Vagina (tissue), 2 donors: ENCODE data around the gene ECT2L. TPM values are rescaled to one million over a fixed set of nuclear protein-coding genes. Genes with fewer than 3 reads are reported as not detected.

ENCODE experiments used
- DNase-seq, 2 donors: peaks; one replicate each; pipeline ENCODE4 v3.0.0-alpha.2; 2017; ENCODE audit errors: extremely low spot score in 2 of 2
- H3K27ac ChIP-seq: fragments of 200-600 bp; sonication (generic); one replicate; pipeline ENCODE4 v1.5.1; 2019
- H3K27me3 ChIP-seq: fragments of 200-600 bp; sonication (generic); one replicate; pipeline ENCODE4 v1.5.1; 2019
- H3K36me3 ChIP-seq, 2 donors: fragments of 200-600 bp; sonication (generic); one replicate each; pipeline ENCODE4 v1.5.1; 2017 to 2019
- H3K4me1 ChIP-seq: fragments of 200-600 bp; sonication (generic); one replicate; pipeline ENCODE4 v1.5.1; 2019
- H3K4me3 ChIP-seq, 2 donors: fragments of 200-600 bp; sonication (generic); 1 replicate in 1 of 2; 2 replicates in 1 of 2; pipeline ENCODE4 v1.5.1; 2016 to 2019
- H3K9me3 ChIP-seq: fragments of 200-600 bp; sonication (generic); one replicate; pipeline ENCODE4 v1.5.1; 2019
- CTCF ChIP-seq, 3 experiments: fragments of 450-650 bp in 2 of 3; fragments of 200-600 bp in 1 of 3; sonication (generic) in 1 of 3; IDR thresholded peaks; one replicate each; pipeline ENCODE4 v1.5.1; 2017 to 2019; ENCODE audit warnings: antibody characterized with exemption in 3 of 3, mild to moderate bottlenecking in 2 of 3, moderate library complexity in 2 of 3
- POLR2A ChIP-seq, 2 donors: fragments of 450-650 bp; IDR thresholded peaks; one replicate each; pipeline ENCODE4 v1.6.1; 2017; ENCODE audit warnings: antibody characterized with exemption in 2 of 2, mild to moderate bottlenecking in 2 of 2, moderate library complexity in 2 of 2
- POLR2AphosphoS5 ChIP-seq, 2 donors: sonication (generic); formaldehyde crosslinking; IDR thresholded peaks; one replicate each; pipeline ENCODE4 v1.9.0; 2017; ENCODE audit warnings: antibody characterized with exemption in 2 of 2, mild to moderate bottlenecking in 2 of 2, low read depth in 1 of 2; ENCODE audit not compliant: insufficient read depth in 1 of 2
- intact Hi-C: fragments of 100-400 bp; cut with DNase I; formaldehyde crosslinking; loops from one replicate; pipeline ENCODE4 v1.15.1; 2023
- total RNA-seq: library from RNA; depleted of rRNA; stranded (reverse); fragments of >200 nt; gene quantifications from one replicate; pipeline ENCODE4 v1.2.3, GENCODE V29; 2016

Gene ECT2L
- total RNA-seq, 1 donor from 2014 or later, result not detected

DNA sequence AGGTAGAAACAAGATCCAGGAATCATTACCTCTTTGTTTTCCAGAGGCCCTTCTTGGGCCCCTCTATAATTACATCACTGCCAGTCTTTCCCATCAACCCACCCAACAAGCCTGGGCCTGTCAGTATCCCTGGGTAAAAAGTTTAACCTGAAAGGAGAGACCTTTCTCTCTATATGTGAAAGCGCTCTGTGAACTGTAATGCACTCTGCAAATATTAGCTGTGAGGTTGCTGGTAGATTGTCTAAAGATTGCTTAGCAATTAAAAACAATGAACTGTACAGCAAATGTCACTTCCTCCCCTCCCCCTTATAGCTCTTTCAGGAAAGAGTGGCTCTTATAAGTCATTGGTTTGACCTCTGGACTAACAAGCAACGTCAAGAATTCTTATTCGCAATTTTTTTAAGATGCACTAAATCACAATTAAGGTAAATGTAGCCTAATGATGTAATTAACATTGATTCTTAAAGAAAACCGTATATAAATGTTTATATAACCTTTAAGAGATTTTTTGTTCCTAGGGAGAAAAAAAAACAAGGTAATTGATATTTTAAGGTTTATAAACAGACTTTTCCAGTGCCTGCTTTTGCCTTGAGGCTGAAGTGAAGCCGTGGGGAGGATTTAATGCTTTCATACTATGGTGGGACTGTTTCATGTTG is 18.4 kb downstream of the ECT2L start:
- TF ChIP-seq POLR2AphosphoS5 (IDR thresholded peaks at IDR 0.05; ENCODE audit: insufficient read depth in 1 of 2, low read depth in 1 of 2) (no peak), POLR2A (IDR thresholded peaks at IDR 0.05) (no peak), CTCF (IDR thresholded peaks at IDR 0.05) (no peak)
- Histone ChIP-seq H3K27me3 (no peaks in the 10 kb centered on the region), H3K9me3 (no peaks in the 10 kb centered on the region), H3K4me3 (no peak overlapping the region), H3K27ac (no peak overlapping the region), H3K36me3 (no peaks in the 10 kb centered on the region), H3K4me1 (peaks cover 9% of the 10 kb centered on the region)
- intact Hi-C loops, result loop anchor here (10.0 kb wide), 1 partner anchor 550 kb away; no protein-coding TSS in a partner anchor
- no peak for DNase-seq

- Histone ChIP-seq H3K4me3 (no peak overlapping the region), H3K9me3 (no peaks in the 10 kb centered on the region), H3K36me3 (no peaks in the 10 kb centered on the region), H3K4me1 (peaks cover 9% of the 10 kb centered on the region), H3K27me3 (no peaks in the 10 kb centered on the region), H3K27ac (no peak overlapping the region)
- no peak for DNase-seq
- intact Hi-C loops, result loop anchor here (5.0 to 10.0 kb wide), 2 partner anchors 172 to 550 kb away; partner anchors contain the start of gene REPS1
- TF ChIP-seq CTCF (IDR thresholded peaks at IDR 0.05) (no peak), POLR2AphosphoS5 (IDR thresholded peaks at IDR 0.05; ENCODE audit: insufficient read depth in 1 of 2, low read depth in 1 of 2) (no peak), POLR2A (IDR thresholded peaks at IDR 0.05) (no peak)
Observed at GRCh38 chr6:138815221-138815620, 19.3 kb downstream of the ECT2L start.

DNA sequence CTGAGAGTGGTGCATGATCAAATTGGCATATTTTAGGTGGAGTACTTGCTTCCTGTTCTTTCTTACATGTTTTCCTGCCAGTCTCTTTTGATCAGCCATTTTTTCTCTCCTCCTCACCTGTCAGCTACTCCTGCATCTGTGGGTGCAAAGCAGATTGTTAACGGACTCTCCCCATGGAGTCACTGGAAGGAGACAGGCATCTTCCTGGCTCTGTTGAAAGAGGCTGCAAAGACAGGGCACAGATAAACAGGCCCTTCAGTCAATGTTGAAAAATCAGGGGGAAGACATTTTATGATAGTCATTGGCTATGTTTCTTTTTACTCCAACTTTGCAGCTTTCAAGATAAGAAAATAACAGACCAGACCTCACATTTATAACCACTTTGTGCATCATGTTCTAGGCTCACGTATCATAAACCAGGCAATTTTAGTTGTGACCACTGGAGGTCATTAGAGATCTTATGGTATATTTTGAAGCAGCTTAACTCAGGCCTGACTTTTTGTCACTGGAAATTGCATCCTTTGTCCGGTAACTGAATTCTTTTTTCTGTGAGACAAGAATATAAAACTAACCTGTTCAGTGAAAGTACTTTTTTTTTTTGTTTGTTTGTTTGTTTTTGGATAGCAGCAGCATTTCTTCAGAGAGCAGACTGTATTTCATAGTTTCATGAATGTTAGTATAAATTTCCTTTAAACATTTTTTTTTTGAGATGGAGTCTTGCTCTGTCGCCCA is 20.1 kb downstream of the ECT2L start:
- Histone ChIP-seq H3K27me3 (no peaks in the 10 kb centered on the region), H3K4me1 (peaks cover 9% of the 10 kb centered on the region), H3K4me3 (no peak overlapping the region), H3K9me3 (no peaks in the 10 kb centered on the region), H3K27ac (no peak overlapping the region), H3K36me3 (no peaks in the 10 kb centered on the region)
- intact Hi-C loops, result loop anchor here (5.0 to 10.0 kb wide), 2 partner anchors 171 to 549 kb away; partner anchors contain the start of gene REPS1
- DNase-seq, result no peak
- peak in 2 of 3 experiments; percentile 47 to 62 for TF ChIP-seq CTCF (IDR thresholded peaks at IDR 0.05)
- peak in 1 of 2 donors; percentile 62 for TF ChIP-seq POLR2AphosphoS5 (IDR thresholded peaks at IDR 0.05; ENCODE audit: insufficient read depth in 1 of 2, low read depth in 1 of 2)
- TF ChIP-seq POLR2A (IDR thresholded peaks at IDR 0.05), result no peak

- Histone ChIP-seq H3K27ac (peak overlapping the region; percentile 56), H3K4me1 (peaks cover 9% of the 10 kb centered on the region), H3K9me3 (no peaks in the 10 kb centered on the region), H3K36me3 (no peaks in the 10 kb centered on the region), H3K27me3 (no peaks in the 10 kb centered on the region), H3K4me3 (no peak overlapping the region)
- DNase-seq, result peak in 1 of 2 donors; percentile 92
- TF ChIP-seq POLR2A (IDR thresholded peaks at IDR 0.05) (no peak), POLR2AphosphoS5 (IDR thresholded peaks at IDR 0.05; ENCODE audit: insufficient read depth in 1 of 2, low read depth in 1 of 2) (peak in 1 of 2 donors; percentile 85), CTCF (IDR thresholded peaks at IDR 0.05) (no peak)
- intact Hi-C loops, result loop anchor here (5.0 to 10.0 kb wide), 2 partner anchors 170 to 547 kb away; partner anchors contain the start of gene REPS1
Observed at GRCh38 chr6:138817799-138818198, 21.9 kb downstream of the ECT2L start.
